BLaER1 treated with 17β-estradiol and CSF1 and Interleukin-3, amounts not matched to agents 10 nM and 100 nM (cell line): ENCODE data around the gene IGHMBP2.

Experiments
- H3K27ac ChIP-seq, 11 experiments: shearing (Covaris generic); formaldehyde crosslinking; 2 replicates each; pipeline ENCODE4 v1.8.1; 2022
- H3K27me3 ChIP-seq, 11 experiments: shearing (Covaris generic); formaldehyde crosslinking; 2 replicates each; pipeline ENCODE4 v1.8.1; 2022
- H3K36me3 ChIP-seq, 11 experiments: shearing (Covaris generic); formaldehyde crosslinking; 2 replicates each; pipeline ENCODE4 v1.8.1; 2022
- H3K4me1 ChIP-seq, 10 experiments: shearing (Covaris generic); formaldehyde crosslinking; 2 replicates each; pipeline ENCODE4 v1.8.1; 2022
- H3K4me2 ChIP-seq, 11 experiments: shearing (Covaris generic); formaldehyde crosslinking; 2 replicates each; pipeline ENCODE4 v1.8.1; 2022
- H3K4me3 ChIP-seq, 10 experiments: shearing (Covaris generic); formaldehyde crosslinking; 2 replicates each; pipeline ENCODE4 v1.8.1; 2022
- H3K9ac ChIP-seq, 11 experiments: shearing (Covaris generic); formaldehyde crosslinking; 2 replicates each; pipeline ENCODE4 v1.8.1; 2022
- H3K9me3 ChIP-seq, 11 experiments: shearing (Covaris generic); formaldehyde crosslinking; replicated peaks in 1 of 11; 2 replicates each; pipeline ENCODE4 v1.8.1; 2022
- H4K20me1 ChIP-seq, 11 experiments: shearing (Covaris generic); formaldehyde crosslinking; 2 replicates each; pipeline ENCODE4 v1.8.1; 2022
- Cebpa-rat ChIP-seq, 11 experiments: shearing (Covaris generic); IDR thresholded peaks; 2 replicates each; pipeline ENCODE4 v1.8.1; 2022

IGHMBP2 gene

DNA sequence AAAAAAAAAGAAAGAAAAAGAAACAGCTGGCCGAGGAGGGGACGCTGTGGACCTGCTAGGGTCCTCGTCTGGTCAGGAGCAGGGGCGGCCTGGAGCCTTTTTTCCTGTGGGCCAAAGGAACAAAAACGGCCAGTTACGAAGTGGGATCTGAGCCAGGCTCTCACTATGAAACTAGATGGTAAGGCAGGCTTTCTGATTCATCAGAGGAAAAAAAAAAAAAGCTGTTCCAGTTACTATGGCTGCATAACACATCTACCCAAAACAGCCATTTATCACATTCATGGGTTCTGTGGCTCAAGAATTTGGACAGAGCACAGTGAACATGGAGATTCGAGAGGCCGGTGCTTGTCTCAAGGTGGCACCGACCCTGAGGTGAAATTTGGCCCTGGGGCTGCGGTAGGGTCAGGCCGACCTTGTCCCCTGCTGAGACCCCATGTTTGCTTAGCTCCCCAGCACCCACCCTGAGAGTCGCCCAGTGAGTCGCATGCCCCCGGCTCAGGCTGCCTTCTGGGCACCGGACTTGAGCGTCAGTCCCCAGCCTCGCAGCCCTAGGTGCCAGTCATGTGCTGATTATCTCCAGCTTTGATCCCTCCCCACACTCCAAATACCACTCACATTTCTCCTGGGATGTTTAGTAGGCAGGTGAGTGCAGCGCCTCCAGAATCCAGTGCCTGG is 42.9 kb downstream of the IGHMBP2 start:
- H3K4me1 ChIP-seq, result peaks cover 0 to 32% (median 20%) of the 10 kb centered on the region in 10 experiments; a peak in 16 of 20 replicates
- no peak overlapping the region for H3K4me3 ChIP-seq
- no peak for TF ChIP-seq Cebpa-rat (IDR thresholded peaks at IDR 0.05)
- H3K9ac ChIP-seq, result no peak overlapping the region
- H3K4me2 ChIP-seq, result no peak overlapping the region
- peaks cover 0 to 11% (median 0%) of the 10 kb centered on the region in 11 experiments; a peak in 1 of 22 replicates for H4K20me1 ChIP-seq
- no peaks in the 10 kb centered on the region for H3K9me3 ChIP-seq
- H3K36me3 ChIP-seq, result no peaks in the 10 kb centered on the region; a peak in 1 of 22 replicates
- H3K27ac ChIP-seq, result no peak overlapping the region
- H3K27me3 ChIP-seq, result no peaks in the 10 kb centered on the region

GRCh38 chr11:68947151-68947550 is 43.5 kb downstream of the IGHMBP2 start:
- H4K20me1 ChIP-seq, result 0 out of 22 replicates have a peak, but pooled peaks cover 0 to 6% (median 0%) of the 10 kb centered on the region in 11 experiments
- H3K4me3 ChIP-seq, result no peak overlapping the region
- no peaks in the 10 kb centered on the region for H3K9me3 ChIP-seq
- no peak overlapping the region for H3K4me2 ChIP-seq
- H3K36me3 ChIP-seq, result no peaks in the 10 kb centered on the region
- 0 out of 22 replicates have a peak, but pooled peaks of 1 of the 11 experiments have one; percentile 29 for TF ChIP-seq Cebpa-rat (IDR thresholded peaks at IDR 0.05)
- H3K27ac ChIP-seq, result no peak overlapping the region
- peaks cover 0 to 28% (median 20%) of the 10 kb centered on the region in 10 experiments; a peak in 16 of 20 replicates for H3K4me1 ChIP-seq
- no peaks in the 10 kb centered on the region for H3K27me3 ChIP-seq
- no peak overlapping the region for H3K9ac ChIP-seq

DNA sequence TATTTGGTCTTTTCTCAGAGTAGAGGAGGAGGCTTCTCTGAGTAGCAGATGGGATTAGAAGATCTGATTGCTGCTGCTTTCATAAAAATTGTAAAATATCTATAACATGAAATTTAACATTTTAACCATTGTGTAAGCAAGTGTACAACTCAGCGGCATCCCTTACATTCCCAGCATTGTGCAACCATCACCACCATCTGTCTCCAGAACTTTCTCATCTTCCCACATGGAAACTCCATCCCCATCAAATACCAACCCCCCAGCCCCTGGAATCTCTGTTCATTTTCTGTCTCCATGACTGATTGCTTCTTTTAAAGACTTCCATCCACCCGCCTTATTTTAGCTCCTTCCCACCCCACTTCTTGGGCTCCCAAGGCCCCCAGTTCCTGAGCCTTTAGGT is 44.8 kb downstream of the IGHMBP2 start:
- Histone ChIP-seq H3K4me2 (peak overlapping the region in 1 of 11 experiments; percentile 30; a peak in 2 of 22 replicates), H3K4me1 (peaks cover 0 to 17% (median 9%) of the 10 kb centered on the region in 10 experiments; a peak in 12 of 20 replicates), H3K27me3 (no peaks in the 10 kb centered on the region), H3K36me3 (no peaks in the 10 kb centered on the region), H3K9me3 (no peaks in the 10 kb centered on the region), H3K27ac (no peak overlapping the region), H3K4me3 (no peak overlapping the region), H4K20me1 (no peaks in the 10 kb centered on the region), H3K9ac (no peak overlapping the region; a peak in 1 of 22 replicates)
- TF ChIP-seq Cebpa-rat (IDR thresholded peaks at IDR 0.05), result no peak

DNA sequence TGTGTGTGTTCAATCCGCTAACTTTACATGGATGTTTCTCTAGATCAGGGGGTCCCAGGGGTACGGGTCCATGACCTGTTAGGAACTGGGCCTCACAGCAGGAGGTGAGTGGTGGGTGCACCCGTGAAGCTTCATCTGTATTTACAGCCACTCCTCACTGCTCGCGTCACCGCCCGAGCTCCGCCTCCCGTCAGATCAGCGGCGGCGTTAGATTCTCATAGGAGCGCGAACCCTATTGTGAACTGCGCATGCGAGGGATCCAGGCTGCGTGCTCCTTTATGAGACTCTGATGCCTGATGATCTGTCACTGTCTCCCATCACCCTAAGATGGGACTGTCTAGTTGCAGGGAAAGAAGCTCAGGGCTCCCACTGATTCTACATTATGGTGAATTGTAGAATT is 45.2 kb downstream of the IGHMBP2 start:
- TF ChIP-seq Cebpa-rat (IDR thresholded peaks at IDR 0.05), result no peak
- no peaks in the 10 kb centered on the region for H4K20me1 ChIP-seq
- no peaks in the 10 kb centered on the region for H3K36me3 ChIP-seq

GRCh38 chr11:68950270-68950669 is 46.6 kb downstream of the IGHMBP2 start:
- Histone ChIP-seq H3K9me3 (no peaks in the 10 kb centered on the region), H3K4me2 (no peak overlapping the region), H4K20me1 (no peaks in the 10 kb centered on the region), H3K4me1 (peaks cover 4 to 21% (median 13%) of the 10 kb centered on the region in 10 experiments), H3K27me3 (no peaks in the 10 kb centered on the region), H3K4me3 (no peak overlapping the region), H3K36me3 (no peaks in the 10 kb centered on the region), H3K27ac (no peak overlapping the region), H3K9ac (no peak overlapping the region)
- no peak for TF ChIP-seq Cebpa-rat (IDR thresholded peaks at IDR 0.05)

More for the DNA sequence above, 45.2 kb downstream of the IGHMBP2 start:
- Histone ChIP-seq H3K9me3 (no peaks in the 10 kb centered on the region), H3K4me2 (no peak overlapping the region), H3K4me1 (peaks cover 0 to 17% (median 8%) of the 10 kb centered on the region in 10 experiments; a peak in 11 of 20 replicates), H3K9ac (no peak overlapping the region), H3K4me3 (no peak overlapping the region), H3K27ac (no peak overlapping the region), H3K27me3 (no peaks in the 10 kb centered on the region)

- no peak overlapping the region for H3K9ac ChIP-seq
- H3K4me3 ChIP-seq, result no peak overlapping the region
- no peaks in the 10 kb centered on the region for H4K20me1 ChIP-seq
- H3K27ac ChIP-seq, result no peak overlapping the region
- H3K4me2 ChIP-seq, result peak overlapping the region in 1 of 11 experiments; percentile 9; a peak in 1 of 22 replicates
- peaks cover 8 to 25% (median 17%) of the 10 kb centered on the region in 10 experiments for H3K4me1 ChIP-seq
- H3K36me3 ChIP-seq, result no peaks in the 10 kb centered on the region
- H3K27me3 ChIP-seq, result no peaks in the 10 kb centered on the region
- no peaks in the 10 kb centered on the region for H3K9me3 ChIP-seq
- no peak for TF ChIP-seq Cebpa-rat (IDR thresholded peaks at IDR 0.05)
Observed at GRCh38 chr11:68950762-68951161, 47.1 kb downstream of the IGHMBP2 start.

GRCh38 chr11:68954836-68955606 is 51.3 kb downstream of the IGHMBP2 start:
- TF ChIP-seq Cebpa-rat (IDR thresholded peaks at IDR 0.05), result no peak
- Histone ChIP-seq H3K27ac (peak overlapping the region in 1 of 11 experiments; percentile 40; a peak in 2 of 22 replicates), H3K4me2 (peak overlapping the region; percentile 21 to 90 (median 66)), H3K4me1 (peaks cover 8 to 19% (median 13%) of the 10 kb centered on the region in 10 experiments), H3K9me3 (peaks cover 0 to 14% (median 3%) of the 10 kb centered on the region in 11 experiments; a peak in 6 of 22 replicates), H3K9ac (no peak overlapping the region), H4K20me1 (no peaks in the 10 kb centered on the region), H3K27me3 (no peaks in the 10 kb centered on the region), H3K4me3 (0 out of 20 replicates have a peak overlapping the region, but pooled peaks of 1 of the 10 experiments have one; percentile 13), H3K36me3 (no peaks in the 10 kb centered on the region)

- Histone ChIP-seq H3K4me2 (peak overlapping the region; percentile 21 to 90 (median 66)), H3K36me3 (no peaks in the 10 kb centered on the region), H4K20me1 (no peaks in the 10 kb centered on the region; a peak in 1 of 22 replicates), H3K9me3 (peaks cover 0 to 14% (median 3%) of the 10 kb centered on the region in 11 experiments; a peak in 6 of 22 replicates), H3K9ac (no peak overlapping the region), H3K27me3 (no peaks in the 10 kb centered on the region), H3K27ac (peak overlapping the region in 1 of 11 experiments; percentile 40; a peak in 2 of 22 replicates), H3K4me1 (peaks cover 8 to 19% (median 13%) of the 10 kb centered on the region in 10 experiments), H3K4me3 (0 out of 20 replicates have a peak overlapping the region, but pooled peaks of 1 of the 10 experiments have one; percentile 13)
- TF ChIP-seq Cebpa-rat (IDR thresholded peaks at IDR 0.05), result no peak
Observed at GRCh38 chr11:68955607-68955958, 51.9 kb downstream of the IGHMBP2 start.

GRCh38 chr11:68956142-68956541 is 52.5 kb downstream of the IGHMBP2 start:
- Histone ChIP-seq H3K27me3 (no peaks in the 10 kb centered on the region), H3K4me2 (peak overlapping the region in 1 of 11 experiments; percentile 21; a peak in 1 of 22 replicates), H3K4me1 (peaks cover 8 to 17% (median 12%) of the 10 kb centered on the region in 10 experiments), H3K9me3 (peaks cover 0 to 14% (median 3%) of the 10 kb centered on the region in 11 experiments; a peak in 6 of 22 replicates), H3K36me3 (no peaks in the 10 kb centered on the region), H4K20me1 (no peaks in the 10 kb centered on the region; a peak in 1 of 22 replicates), H3K4me3 (no peak overlapping the region), H3K27ac (no peak overlapping the region), H3K9ac (no peak overlapping the region)
- no peak for TF ChIP-seq Cebpa-rat (IDR thresholded peaks at IDR 0.05)
